CD4-positive, alpha-beta T cell treated with Interleukin-2 at 100 ng/mL for 4 hours (primary cell): ENCODE results near the gene TFAP2E.

Source experiments
- DNase-seq: peaks from one replicate; pipeline ENCODE4 v3.0.0-alpha.2; 2020; ENCODE audit warnings: low spot score

TFAP2E gene

GRCh38 chr1:35557118-35557610 is 15.9 kb upstream of the TFAP2E start, which contains the start of gene KIAA0319L:
KIAA0319L (minus strand) TSS chr1:35557403; CDS start chr1:35554491, 2,912 bp downstream.
- DNase-seq: no peak

GRCh38 chr1:35557611-35558373 is 15.3 kb upstream of the TFAP2E start, which contains the start of gene NCDN:
NCDN (plus strand) TSS chr1:35557799; CDS start chr1:35558191, 392 bp downstream.
- peak; percentile 95 for DNase-seq

- no peak for DNase-seq
These were observed 14.5 kb upstream of the TFAP2E start for GRCh38 chr1:35558374-35559316.

- DNase-seq: peak; percentile 44
These were observed 13.7 kb upstream of the TFAP2E start for GRCh38 chr1:35559317-35559944.

GRCh38 chr1:35560256-35561225 is 12.6 kb upstream of the TFAP2E start:
- DNase-seq: no peak

- no peak for DNase-seq
These were observed 11.7 kb upstream of the TFAP2E start for GRCh38 chr1:35561297-35561971.

GRCh38 chr1:35561972-35562680 is 11.0 kb upstream of the TFAP2E start:
- no peak for DNase-seq

GRCh38 chr1:35563166-35563565 is 9.9 kb upstream of the TFAP2E start:
- DNase-seq: no peak

- peak; percentile 83 for DNase-seq
These were observed 8.9 kb upstream of the TFAP2E start for GRCh38 chr1:35564037-35564883.

- DNase-seq: no peak
These were observed 8.0 kb upstream of the TFAP2E start for GRCh38 chr1:35564884-35565741.

- no peak for DNase-seq
These were observed 7.4 kb upstream of the TFAP2E start for GRCh38 chr1:35565742-35566133.

GRCh38 chr1:35567947-35568558 is 5.1 kb upstream of the TFAP2E start:
- DNase-seq: no peak

GRCh38 chr1:35568975-35569395 is 4.1 kb upstream of the TFAP2E start:
- DNase-seq: peak; percentile 72

GRCh38 chr1:35569936-35570335 is 3.2 kb upstream of the TFAP2E start:
- no peak for DNase-seq

- no peak for DNase-seq
These were observed 2.5 kb upstream of the TFAP2E start for GRCh38 chr1:35570589-35571137.

- no peak for DNase-seq
These were observed 1.9 kb upstream of the TFAP2E start for GRCh38 chr1:35571263-35571662.

- no peak for DNase-seq
These were observed 818 bp upstream of the TFAP2E start for GRCh38 chr1:35572296-35572695.
